ENCODE results near the gene TEN1. TPM values are rescaled to one million over a fixed set of nuclear protein-coding genes. Genes with fewer than 3 reads are reported as not detected.
"Not testable (repeated sequence)": the region's sequence is repeated elsewhere in the genome, so short reads cannot be mapped to it uniquely, and the experiment has no call there.

Gene TEN1
- total RNA-seq, 2 experiments from 2014 or later = 9.7 to 12.2 TPM

- Mint-ChIP-seq H3K9me3 (no peaks in the 10 kb centered on the region), H3K4me1 (ENCODE audit: low read depth) (peaks cover 4% of the 10 kb centered on the region), H3K27ac (no peak overlapping the region), H3K27me3 (ENCODE audit: low read depth) (no peaks in the 10 kb centered on the region), H3K4me3 (no peak overlapping the region), H3K36me3 (ENCODE audit: low read depth) (peaks cover 18% of the 10 kb centered on the region)
- CTCF ChIA-PET = interaction anchor here (0.9 to 1.6 kb wide), 2 partner anchors 22 to 37 kb away, joined by 3 to 4 read pairs; partner anchors contain the start of gene CDK3
- no peak for DNase-seq
- intact Hi-C loops (cut with micrococcal nuclease) = no loop called here
Observed at GRCh38 chr17:76036497-76037261, 57.6 kb downstream of the TEN1 start.

GRCh38 chr17:76038050-76038449, 59.0 kb downstream of the TEN1 start:
- intact Hi-C loops (cut with micrococcal nuclease) = no loop called here
- Mint-ChIP-seq H3K27ac (no peak overlapping the region), H3K9me3 (no peaks in the 10 kb centered on the region), H3K36me3 (ENCODE audit: low read depth) (peaks cover 21% of the 10 kb centered on the region), H3K27me3 (ENCODE audit: low read depth) (no peaks in the 10 kb centered on the region), H3K4me1 (ENCODE audit: low read depth) (peaks cover 4% of the 10 kb centered on the region), H3K4me3 (no peak overlapping the region)
- DNase-seq = no peak
- CTCF ChIA-PET = no interaction called here

- peak overlapping the region; percentile 72 for H3K27ac Mint-ChIP-seq
- CTCF ChIA-PET = no interaction called here
Observed at GRCh38 chr17:76039121-76039520, 60.1 kb downstream of the TEN1 start.

GRCh38 chr17:76040376-76040775, 61.3 kb downstream of the TEN1 start:
- peak overlapping the region; percentile 12 for H3K27ac Mint-ChIP-seq
- CTCF ChIA-PET = interaction anchor here (0.7 kb wide), 1 partner anchor 26 kb away, joined by 3 read pairs; no protein-coding TSS in a partner anchor
- peaks cover 4% of the 10 kb centered on the region for H3K4me1 Mint-ChIP-seq (ENCODE audit: low read depth)
- H3K27me3 Mint-ChIP-seq (ENCODE audit: low read depth) = no peaks in the 10 kb centered on the region
- intact Hi-C loops (cut with micrococcal nuclease) = no loop called here
- H3K36me3 Mint-ChIP-seq (ENCODE audit: low read depth) = peaks cover 36% of the 10 kb centered on the region
- H3K9me3 Mint-ChIP-seq = no peaks in the 10 kb centered on the region
- no peak overlapping the region for H3K4me3 Mint-ChIP-seq
- DNase-seq = no peak

More at GRCh38 chr17:76039121-76039520, 60.1 kb downstream of the TEN1 start:
- Mint-ChIP-seq H3K4me3 (no peak overlapping the region), H3K9me3 (no peaks in the 10 kb centered on the region), H3K27me3 (ENCODE audit: low read depth) (no peaks in the 10 kb centered on the region), H3K4me1 (ENCODE audit: low read depth) (peaks cover 4% of the 10 kb centered on the region), H3K36me3 (ENCODE audit: low read depth) (peaks cover 27% of the 10 kb centered on the region)
- no peak for DNase-seq
- intact Hi-C loops (cut with micrococcal nuclease) = no loop called here

GRCh38 chr17:76042868-76043267, 63.8 kb downstream of the TEN1 start:
- CTCF ChIA-PET = interaction anchor here (0.6 kb wide), 1 partner anchor 74 kb away, joined by 3 read pairs; no protein-coding TSS in a partner anchor

GRCh38 chr17:76044475-76045007, 65.5 kb downstream of the TEN1 start:
- H3K4me3 Mint-ChIP-seq; DNase-seq; H3K27ac Mint-ChIP-seq; H3K4me1 Mint-ChIP-seq (ENCODE audit: low read depth); CTCF ChIA-PET; H3K27me3 Mint-ChIP-seq (ENCODE audit: low read depth); intact Hi-C loops (cut with micrococcal nuclease); H3K9me3 Mint-ChIP-seq: not testable (repeated sequence)
- peaks cover 45% of the 10 kb centered on the region for H3K36me3 Mint-ChIP-seq (ENCODE audit: low read depth)

More at GRCh38 chr17:76042868-76043267, 63.8 kb downstream of the TEN1 start:
- H3K36me3 Mint-ChIP-seq (ENCODE audit: low read depth) = peaks cover 45% of the 10 kb centered on the region
- H3K4me1 Mint-ChIP-seq (ENCODE audit: low read depth); H3K27ac Mint-ChIP-seq; H3K9me3 Mint-ChIP-seq; H3K4me3 Mint-ChIP-seq; DNase-seq; H3K27me3 Mint-ChIP-seq (ENCODE audit: low read depth); intact Hi-C loops (cut with micrococcal nuclease): not testable (repeated sequence)

- DNase-seq = no peak
- Mint-ChIP-seq H3K36me3 (ENCODE audit: low read depth) (peaks cover 42% of the 10 kb centered on the region), H3K9me3 (no peaks in the 10 kb centered on the region), H3K27me3 (ENCODE audit: low read depth) (no peaks in the 10 kb centered on the region), H3K4me1 (ENCODE audit: low read depth) (peaks cover 11% of the 10 kb centered on the region), H3K4me3 (no peak overlapping the region), H3K27ac (no peak overlapping the region)
- intact Hi-C loops (cut with micrococcal nuclease) = no loop called here
- CTCF ChIA-PET = interaction anchor here (1.0 to 1.7 kb wide), 2 partner anchors 32 to 41 kb away, joined by 4 to 5 read pairs; no protein-coding TSS in a partner anchor
Observed at GRCh38 chr17:76046064-76046463, 67.0 kb downstream of the TEN1 start.

GRCh38 chr17:76048025-76048605, 69.1 kb downstream of the TEN1 start:
- Mint-ChIP-seq H3K4me3 (no peak overlapping the region), H3K4me1 (ENCODE audit: low read depth) (peaks cover 14% of the 10 kb centered on the region), H3K27me3 (ENCODE audit: low read depth) (no peaks in the 10 kb centered on the region), H3K9me3 (no peaks in the 10 kb centered on the region), H3K36me3 (ENCODE audit: low read depth) (peaks cover 37% of the 10 kb centered on the region), H3K27ac (no peak overlapping the region)
- no peak for DNase-seq
- CTCF ChIA-PET = interaction anchor here (0.6 kb wide), 1 partner anchor 1053 kb away, joined by 3 read pairs; no protein-coding TSS in a partner anchor
- intact Hi-C loops (cut with micrococcal nuclease) = no loop called here

GRCh38 chr17:76048711-76049110, 69.7 kb downstream of the TEN1 start:
- CTCF ChIA-PET = interaction anchor here (0.6 kb wide), 1 partner anchor 1053 kb away, joined by 3 read pairs; no protein-coding TSS in a partner anchor
- Mint-ChIP-seq H3K9me3 (no peaks in the 10 kb centered on the region), H3K27me3 (ENCODE audit: low read depth) (no peaks in the 10 kb centered on the region), H3K27ac (no peak overlapping the region), H3K4me3 (no peak overlapping the region), H3K4me1 (ENCODE audit: low read depth) (peaks cover 18% of the 10 kb centered on the region), H3K36me3 (ENCODE audit: low read depth) (peaks cover 37% of the 10 kb centered on the region)
- intact Hi-C loops (cut with micrococcal nuclease) = no loop called here
- no peak for DNase-seq

- no peak overlapping the region for H3K27ac Mint-ChIP-seq
- intact Hi-C loops (cut with micrococcal nuclease) = no loop called here
- CTCF ChIA-PET = interaction anchor here (0.6 to 0.8 kb wide), 2 partner anchors 9 to 78 kb away, joined by 3 read pairs; no protein-coding TSS in a partner anchor
- H3K4me3 Mint-ChIP-seq = no peak overlapping the region
- no peak for DNase-seq
- H3K9me3 Mint-ChIP-seq = no peaks in the 10 kb centered on the region
- peaks cover 23% of the 10 kb centered on the region for H3K4me1 Mint-ChIP-seq (ENCODE audit: low read depth)
- H3K27me3 Mint-ChIP-seq (ENCODE audit: low read depth) = no peaks in the 10 kb centered on the region
- peaks cover 37% of the 10 kb centered on the region for H3K36me3 Mint-ChIP-seq (ENCODE audit: low read depth)
Observed at GRCh38 chr17:76049239-76049638, 70.2 kb downstream of the TEN1 start.

- CTCF ChIA-PET = interaction anchor here (0.6 to 0.8 kb wide), 2 partner anchors 9 to 79 kb away, joined by 3 read pairs; no protein-coding TSS in a partner anchor
- no peaks in the 10 kb centered on the region for H3K9me3 Mint-ChIP-seq
- peak overlapping the region; percentile 2 for H3K27ac Mint-ChIP-seq
- intact Hi-C loops (cut with micrococcal nuclease) = no loop called here
- H3K4me1 Mint-ChIP-seq (ENCODE audit: low read depth) = peaks cover 23% of the 10 kb centered on the region
- H3K27me3 Mint-ChIP-seq (ENCODE audit: low read depth) = no peaks in the 10 kb centered on the region
- H3K4me3 Mint-ChIP-seq = no peak overlapping the region
- DNase-seq = no peak
- H3K36me3 Mint-ChIP-seq (ENCODE audit: low read depth) = peaks cover 32% of the 10 kb centered on the region
Observed at GRCh38 chr17:76049836-76050537, 70.9 kb downstream of the TEN1 start.

All from activated naive CD4-positive, alpha-beta T cell treated with anti-CD3 and anti-CD28 coated beads for 36 hours (primary cell).